ENCODE measurements around the gene RWDD3. TPM values are rescaled to one million over a fixed set of nuclear protein-coding genes. Genes with fewer than 3 reads are reported as not detected.
A peak's percentile ranks its signal among the peaks of the same experiment; 100 is the strongest.

RWDD3 gene
- total and polyA plus RNA-seq, 2 donors from 2014 or later = 18.0 to 19.7 TPM

DNA sequence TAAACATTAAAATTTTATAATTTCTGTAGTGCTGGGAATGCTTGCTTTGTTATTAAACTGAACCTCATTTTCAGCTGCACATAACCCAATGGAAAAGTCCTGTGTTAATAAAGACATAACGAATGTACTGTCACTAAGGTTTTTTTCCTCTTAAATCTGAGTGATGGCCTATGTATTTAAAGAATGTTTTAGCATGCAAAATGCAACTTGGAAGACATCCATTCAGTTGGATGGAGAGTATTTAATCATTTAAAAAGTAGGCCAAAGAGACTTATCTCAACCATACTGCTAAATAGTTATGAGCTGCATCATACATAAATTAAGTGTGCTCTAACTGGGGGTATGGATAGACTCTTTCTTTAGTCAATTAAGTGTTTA, 48.5 kb downstream of the RWDD3 start:
- FAIRE-seq = no peak
- Histone ChIP-seq H3K27me3 (ENCODE audit: control insufficient read depth, insufficient read depth, low read length) (no peaks in the 10 kb centered on the region), H3K9me3 (ENCODE audit: control insufficient read depth in 2 of 3, insufficient read depth in 1 of 3, low read length in 3 of 3) (no peaks in the 10 kb centered on the region), H3K36me3 (ENCODE audit: control insufficient read depth in 2 of 3, insufficient read depth in 3 of 3, low read length in 3 of 3) (no peaks in the 10 kb centered on the region), H3K9ac (ENCODE audit: low read length in 3 of 3) (no peak overlapping the region), H3K4me3 (ENCODE audit: low read length in 3 of 3) (no peak overlapping the region), H3K4me1 (ENCODE audit: control insufficient read depth in 2 of 3, insufficient read depth in 2 of 3, low read depth in 1 of 3, low read length in 3 of 3) (no peaks in the 10 kb centered on the region), H3K27ac (ENCODE audit: low read depth in 2 of 2, low read length in 2 of 2) (no peak overlapping the region)
- DNase-seq = peak in 1 of 5 donors; percentile 12
- intact Hi-C loops (cut with DNase I) = no loop called here
- TF ChIP-seq, protein P1, sequence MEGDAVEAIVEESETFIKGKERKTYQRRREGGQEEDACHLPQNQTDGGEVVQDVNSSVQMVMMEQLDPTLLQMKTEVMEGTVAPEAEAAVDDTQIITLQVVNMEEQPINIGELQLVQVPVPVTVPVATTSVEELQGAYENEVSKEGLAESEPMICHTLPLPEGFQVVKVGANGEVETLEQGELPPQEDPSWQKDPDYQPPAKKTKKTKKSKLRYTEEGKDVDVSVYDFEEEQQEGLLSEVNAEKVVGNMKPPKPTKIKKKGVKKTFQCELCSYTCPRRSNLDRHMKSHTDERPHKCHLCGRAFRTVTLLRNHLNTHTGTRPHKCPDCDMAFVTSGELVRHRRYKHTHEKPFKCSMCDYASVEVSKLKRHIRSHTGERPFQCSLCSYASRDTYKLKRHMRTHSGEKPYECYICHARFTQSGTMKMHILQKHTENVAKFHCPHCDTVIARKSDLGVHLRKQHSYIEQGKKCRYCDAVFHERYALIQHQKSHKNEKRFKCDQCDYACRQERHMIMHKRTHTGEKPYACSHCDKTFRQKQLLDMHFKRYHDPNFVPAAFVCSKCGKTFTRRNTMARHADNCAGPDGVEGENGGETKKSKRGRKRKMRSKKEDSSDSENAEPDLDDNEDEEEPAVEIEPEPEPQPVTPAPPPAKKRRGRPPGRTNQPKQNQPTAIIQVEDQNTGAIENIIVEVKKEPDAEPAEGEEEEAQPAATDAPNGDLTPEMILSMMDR (IDR thresholded peaks at IDR 0.05; ENCODE audit: borderline replicate concordance, extremely low read depth, insufficient read depth) = no peak

DNA sequence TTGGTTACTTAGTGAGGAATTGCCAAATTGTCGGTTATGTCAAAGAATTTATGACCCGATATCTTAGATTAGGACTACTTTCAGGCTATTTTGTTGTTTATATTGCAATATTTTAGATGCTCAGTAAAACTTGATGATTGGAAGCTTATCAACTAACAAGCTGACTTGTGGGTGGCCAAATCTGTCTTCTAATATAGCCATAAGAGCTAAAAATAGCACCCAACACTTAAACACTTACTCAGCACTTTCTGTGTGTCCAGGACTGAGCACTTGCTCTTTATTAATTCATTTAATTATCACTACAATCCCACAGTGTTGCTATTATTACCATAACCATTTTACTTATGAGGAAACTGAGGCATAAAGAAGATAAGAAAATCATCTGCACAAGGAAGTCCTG, 50.4 kb downstream of the RWDD3 start:
- intact Hi-C loops (cut with DNase I) = no loop called here
- no peak overlapping the region for H3K9ac ChIP-seq (ENCODE audit: low read length in 3 of 3)
- FAIRE-seq = no peak
- no peak overlapping the region for H3K4me3 ChIP-seq (ENCODE audit: low read length in 3 of 3)
- H3K36me3 ChIP-seq (ENCODE audit: control insufficient read depth in 2 of 3, insufficient read depth in 3 of 3, low read length in 3 of 3) = no peaks in the 10 kb centered on the region
- TF ChIP-seq, protein P1 (IDR thresholded peaks at IDR 0.05; ENCODE audit: borderline replicate concordance, extremely low read depth, insufficient read depth) = no peak
- no peaks in the 10 kb centered on the region for H3K27me3 ChIP-seq (ENCODE audit: control insufficient read depth, insufficient read depth, low read length)
- DNase-seq = no peak
- H3K9me3 ChIP-seq (ENCODE audit: control insufficient read depth in 2 of 3, insufficient read depth in 1 of 3, low read length in 3 of 3) = no peaks in the 10 kb centered on the region
- H3K4me1 ChIP-seq (ENCODE audit: control insufficient read depth in 2 of 3, insufficient read depth in 2 of 3, low read depth in 1 of 3, low read length in 3 of 3) = no peaks in the 10 kb centered on the region
- H3K27ac ChIP-seq (ENCODE audit: low read depth in 2 of 2, low read length in 2 of 2) = no peak overlapping the region

DNA sequence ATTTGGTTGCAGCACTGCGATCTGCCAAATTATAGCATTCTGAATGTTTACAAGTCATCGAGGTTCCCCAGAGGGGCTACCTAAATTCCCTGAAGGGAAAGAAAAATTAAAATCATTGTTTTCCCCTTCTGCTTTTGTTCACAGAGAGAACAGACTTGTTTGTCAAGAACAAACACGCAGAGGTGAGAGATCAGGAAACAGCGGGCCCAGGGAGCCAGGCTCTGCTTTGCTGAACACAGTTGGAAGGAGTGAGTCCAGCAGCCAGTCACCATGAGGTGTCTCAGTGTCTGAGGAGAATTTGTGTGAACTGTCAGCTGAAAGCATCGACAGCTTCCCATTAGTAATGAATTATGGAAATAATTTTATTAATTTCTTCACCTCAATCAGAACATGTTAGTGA, 52.5 kb downstream of the RWDD3 start:
- peak in 2 of 5 donors; percentile 16 to 19 for DNase-seq
- TF ChIP-seq, protein P1 (IDR thresholded peaks at IDR 0.05; ENCODE audit: borderline replicate concordance, extremely low read depth, insufficient read depth) = no peak

DNA sequence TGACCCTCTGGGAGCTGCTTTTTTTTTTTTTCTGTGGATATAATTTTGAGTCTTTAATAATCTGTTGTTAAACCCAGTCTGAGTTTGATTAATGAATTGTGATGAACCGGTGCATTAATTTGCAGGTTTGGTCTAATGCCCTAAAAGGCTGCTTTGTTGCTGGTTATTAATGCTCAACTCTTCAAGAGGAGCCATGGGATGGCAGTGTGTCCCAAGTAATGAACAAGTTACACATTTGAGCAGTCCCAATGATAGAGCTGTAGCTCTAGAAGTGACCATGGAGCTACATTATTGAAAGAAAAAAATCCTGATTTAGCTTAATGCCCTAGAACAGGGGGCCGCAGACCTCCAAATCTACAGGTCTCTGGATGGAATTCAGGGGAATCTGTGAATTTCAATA, 53.1 kb downstream of the RWDD3 start:
- H3K4me3 ChIP-seq (ENCODE audit: low read length in 3 of 3) = no peak overlapping the region
- TF ChIP-seq, protein P1 (IDR thresholded peaks at IDR 0.05; ENCODE audit: borderline replicate concordance, extremely low read depth, insufficient read depth) = peak; percentile 3
- peak in 3 of 5 donors; percentile 25 to 64 (median 35) for DNase-seq
- FAIRE-seq = no peak
- H3K27me3 ChIP-seq (ENCODE audit: control insufficient read depth, insufficient read depth, low read length) = no peaks in the 10 kb centered on the region
- H3K9ac ChIP-seq (ENCODE audit: low read length in 3 of 3) = no peak overlapping the region
- H3K27ac ChIP-seq (ENCODE audit: low read depth in 2 of 2, low read length in 2 of 2) = no peak overlapping the region
- no peaks in the 10 kb centered on the region for H3K36me3 ChIP-seq (ENCODE audit: control insufficient read depth in 2 of 3, insufficient read depth in 3 of 3, low read length in 3 of 3)
- intact Hi-C loops (cut with DNase I) = no loop called here
- no peaks in the 10 kb centered on the region for H3K9me3 ChIP-seq (ENCODE audit: control insufficient read depth in 2 of 3, insufficient read depth in 1 of 3, low read length in 3 of 3)
- no peaks in the 10 kb centered on the region for H3K4me1 ChIP-seq (ENCODE audit: control insufficient read depth in 2 of 3, insufficient read depth in 2 of 3, low read depth in 1 of 3, low read length in 3 of 3)

More for the DNA sequence above, 52.5 kb downstream of the RWDD3 start:
- Histone ChIP-seq H3K36me3 (ENCODE audit: control insufficient read depth in 2 of 3, insufficient read depth in 3 of 3, low read length in 3 of 3) (no peaks in the 10 kb centered on the region), H3K9me3 (ENCODE audit: control insufficient read depth in 2 of 3, insufficient read depth in 1 of 3, low read length in 3 of 3) (no peaks in the 10 kb centered on the region), H3K27ac (ENCODE audit: low read depth in 2 of 2, low read length in 2 of 2) (no peak overlapping the region), H3K4me3 (ENCODE audit: low read length in 3 of 3) (no peak overlapping the region), H3K4me1 (ENCODE audit: control insufficient read depth in 2 of 3, insufficient read depth in 2 of 3, low read depth in 1 of 3, low read length in 3 of 3) (no peaks in the 10 kb centered on the region), H3K9ac (ENCODE audit: low read length in 3 of 3) (no peak overlapping the region), H3K27me3 (ENCODE audit: control insufficient read depth, insufficient read depth, low read length) (no peaks in the 10 kb centered on the region)
- intact Hi-C loops (cut with DNase I) = no loop called here
- FAIRE-seq = no peak

All from kidney (tissue), 14 donors.